ENCODE data around the gene TMEM215. TPM values are rescaled to one million over a fixed set of nuclear protein-coding genes. Genes with fewer than 3 reads are reported as not detected.

Gene TMEM215
- total and polyA plus RNA-seq, 2 donors (not counting 3 experiments of a cell fraction or from before 2014, with no cell fraction given) = not detected

GRCh38 chr9:32825203-32825602, 41.9 kb downstream of the TMEM215 start:
- no peaks in the 10 kb centered on the region for H4K20me1 ChIP-seq (replicated peaks; ENCODE audit: control insufficient read depth, extremely low read depth, insufficient read depth, low read length)
- intact Hi-C loops (cut with micrococcal nuclease) (no loop called here), dilution Hi-C loops (cut with MboI; ENCODE audit: extremely low pct_ligation_motif_present, low sequenced_read_pairs) (no loop called here)
- no peaks in the 10 kb centered on the region for H3K27me3 ChIP-seq (ENCODE audit: control insufficient read depth in 2 of 2, insufficient read depth in 2 of 2, low read length in 2 of 2)
- DNase-seq (ENCODE audit: low read depth, low spot score) (no peak), FAIRE-seq (no peak)
- CTCF ChIA-PET = no interaction called here
- no peaks in the 10 kb centered on the region for H3K9me3 ChIP-seq (replicated peaks; ENCODE audit: control insufficient read depth, insufficient read depth, low read length)
- H3K9ac ChIP-seq (replicated peaks; ENCODE audit: extremely low read depth, insufficient read depth, low read length) = no peak overlapping the region
- H3K4me3 ChIP-seq (replicated peaks in 1 of 3; ENCODE audit: insufficient read depth in 1 of 3, low read depth in 1 of 3, low read length in 3 of 3) = no peak overlapping the region
- H3K9me1 ChIP-seq (replicated peaks; ENCODE audit: control insufficient read depth, extremely low read depth, insufficient read depth, low read length) = no peaks in the 10 kb centered on the region
- H2AFZ ChIP-seq (ENCODE audit: low read depth, low read length) = no peak overlapping the region
- H3K4me1 ChIP-seq (ENCODE audit: control insufficient read depth, extremely low read depth, insufficient read depth, low read length) = no peaks in the 10 kb centered on the region
- no TSS peak for BruUV-seq (replicated peaks)
- no peaks in the 10 kb centered on the region for H3K36me3 ChIP-seq (ENCODE audit: control insufficient read depth in 2 of 2, extremely low read depth in 1 of 2, insufficient read depth in 2 of 2, low read length in 2 of 2)
- no peak for TF ChIP-seq JUN (IDR thresholded peaks at IDR 0.05; ENCODE audit: borderline replicate concordance, insufficient read depth, insufficient read length, low read depth)
- TF ChIP-seq, protein P1, sequence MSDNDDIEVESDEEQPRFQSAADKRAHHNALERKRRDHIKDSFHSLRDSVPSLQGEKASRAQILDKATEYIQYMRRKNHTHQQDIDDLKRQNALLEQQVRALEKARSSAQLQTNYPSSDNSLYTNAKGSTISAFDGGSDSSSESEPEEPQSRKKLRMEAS (IDR thresholded peaks at IDR 0.05; ENCODE audit: insufficient read depth, insufficient read length) = no peak
- TF ChIP-seq POLR2A (IDR thresholded peaks at IDR 0.05; ENCODE audit: low read depth, low read length) = no peak
- no peak for TF ChIP-seq FOS (IDR thresholded peaks at IDR 0.05; ENCODE audit: borderline replicate concordance, insufficient read depth, low read length)
- TF ChIP-seq POLR2AphosphoS5 (IDR thresholded peaks at IDR 0.05; ENCODE audit: insufficient read depth, low read depth, low read length) = no peak
- no peak for TF ChIP-seq MYC (IDR thresholded peaks at IDR 0.05; ENCODE audit: low read depth, low read length)
- TF ChIP-seq, protein P2, sequence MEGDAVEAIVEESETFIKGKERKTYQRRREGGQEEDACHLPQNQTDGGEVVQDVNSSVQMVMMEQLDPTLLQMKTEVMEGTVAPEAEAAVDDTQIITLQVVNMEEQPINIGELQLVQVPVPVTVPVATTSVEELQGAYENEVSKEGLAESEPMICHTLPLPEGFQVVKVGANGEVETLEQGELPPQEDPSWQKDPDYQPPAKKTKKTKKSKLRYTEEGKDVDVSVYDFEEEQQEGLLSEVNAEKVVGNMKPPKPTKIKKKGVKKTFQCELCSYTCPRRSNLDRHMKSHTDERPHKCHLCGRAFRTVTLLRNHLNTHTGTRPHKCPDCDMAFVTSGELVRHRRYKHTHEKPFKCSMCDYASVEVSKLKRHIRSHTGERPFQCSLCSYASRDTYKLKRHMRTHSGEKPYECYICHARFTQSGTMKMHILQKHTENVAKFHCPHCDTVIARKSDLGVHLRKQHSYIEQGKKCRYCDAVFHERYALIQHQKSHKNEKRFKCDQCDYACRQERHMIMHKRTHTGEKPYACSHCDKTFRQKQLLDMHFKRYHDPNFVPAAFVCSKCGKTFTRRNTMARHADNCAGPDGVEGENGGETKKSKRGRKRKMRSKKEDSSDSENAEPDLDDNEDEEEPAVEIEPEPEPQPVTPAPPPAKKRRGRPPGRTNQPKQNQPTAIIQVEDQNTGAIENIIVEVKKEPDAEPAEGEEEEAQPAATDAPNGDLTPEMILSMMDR (IDR thresholded peaks at IDR 0.05; ENCODE audit: extremely low read depth in 1 of 2, insufficient read depth in 1 of 2, low read depth in 1 of 2, low read length in 2 of 2) = no peak
- no peak for TF ChIP-seq GATA2 (IDR thresholded peaks at IDR 0.05; ENCODE audit: insufficient read depth, insufficient read length, low read depth, low read length)
- TF ChIP-seq EZH2 (IDR thresholded peaks at IDR 0.05; ENCODE audit: borderline replicate concordance, low read depth, low read length, severe bottlenecking) = no peak
- H3K79me2 ChIP-seq (ENCODE audit: control insufficient read depth, insufficient read depth, low read length) = no peaks in the 10 kb centered on the region
- no peak overlapping the region for H3K27ac ChIP-seq (ENCODE audit: insufficient read depth, low read depth, low read length)
- no peak overlapping the region for H3K4me2 ChIP-seq (ENCODE audit: insufficient read depth, low read length)
- POLR2A ChIA-PET = no interaction called here

Measured in endothelial cell of umbilical vein (primary cell).